Mucosa of stomach (tissue), 1 donor: ENCODE results near the gene ROM1.
"Not testable (repeated sequence)": the region's sequence is repeated elsewhere in the genome, so short reads cannot be mapped to it uniquely, and the experiment has no call there.

Experiments
- H3K27me3 ChIP-seq: one replicate; pipeline ENCODE4 v1.7.0; 2013; ENCODE audit warnings: mild to moderate bottlenecking, low read length; ENCODE audit not compliant: control insufficient read depth, insufficient read depth
- H3K36me3 ChIP-seq: one replicate; pipeline ENCODE4 v1.7.0; 2013; ENCODE audit warnings: low read length; ENCODE audit not compliant: control insufficient read depth, insufficient read depth
- H3K4me1 ChIP-seq: one replicate; pipeline ENCODE4 v1.7.0; 2013; ENCODE audit warnings: mild to moderate bottlenecking, low read length; ENCODE audit not compliant: control insufficient read depth, insufficient read depth
- H3K4me3 ChIP-seq: one replicate; pipeline ENCODE4 v1.7.0; 2013; ENCODE audit warnings: low read length
- H3K9ac ChIP-seq: one replicate; pipeline ENCODE4 v1.7.0; 2013; ENCODE audit warnings: mild to moderate bottlenecking, low read length, moderate library complexity
- H3K9me3 ChIP-seq: one replicate; pipeline ENCODE4 v1.7.0; 2013; ENCODE audit warnings: mild to moderate bottlenecking, low read length, moderate library complexity; ENCODE audit not compliant: control insufficient read depth
- donor health status: Pancreatic carcinoma.

The ROM1 gene

GRCh38 chr11:62574363-62575071 is 38.5 kb upstream of the ROM1 start:
- peaks cover 38% of the 10 kb centered on the region for H3K4me1 ChIP-seq
- H3K9ac ChIP-seq: peak overlapping the region; percentile 86
- no peaks in the 10 kb centered on the region for H3K27me3 ChIP-seq
- peak overlapping the region; percentile 97 for H3K4me3 ChIP-seq
- H3K36me3 ChIP-seq: peaks cover 4% of the 10 kb centered on the region
- no peaks in the 10 kb centered on the region for H3K9me3 ChIP-seq

GRCh38 chr11:62575156-62575555 is 37.9 kb upstream of the ROM1 start:
- Histone ChIP-seq H3K9ac (peak overlapping the region; percentile 86), H3K4me3 (peak overlapping the region; percentile 97), H3K27me3 (no peaks in the 10 kb centered on the region), H3K9me3 (no peaks in the 10 kb centered on the region), H3K4me1 (peaks cover 38% of the 10 kb centered on the region), H3K36me3 (peaks cover 4% of the 10 kb centered on the region)

GRCh38 chr11:62575837-62576236 is 37.2 kb upstream of the ROM1 start:
- Histone ChIP-seq H3K9me3 (no peaks in the 10 kb centered on the region), H3K9ac (peak overlapping the region; percentile 86), H3K27me3 (no peaks in the 10 kb centered on the region), H3K4me1 (peaks cover 38% of the 10 kb centered on the region), H3K4me3 (no peak overlapping the region), H3K36me3 (peaks cover 4% of the 10 kb centered on the region)

GRCh38 chr11:62577046-62577714 is 35.9 kb upstream of the ROM1 start:
- peaks cover 36% of the 10 kb centered on the region for H3K4me1 ChIP-seq
- peaks cover 4% of the 10 kb centered on the region for H3K36me3 ChIP-seq
- no peak overlapping the region for H3K4me3 ChIP-seq
- H3K9me3 ChIP-seq: no peaks in the 10 kb centered on the region
- H3K9ac ChIP-seq: peak overlapping the region; percentile 51
- no peaks in the 10 kb centered on the region for H3K27me3 ChIP-seq

- Histone ChIP-seq H3K9me3 (no peaks in the 10 kb centered on the region), H3K9ac (no peak overlapping the region), H3K4me1 (peaks cover 31% of the 10 kb centered on the region), H3K27me3 (no peaks in the 10 kb centered on the region), H3K4me3 (no peak overlapping the region), H3K36me3 (peaks cover 5% of the 10 kb centered on the region)
Measured at GRCh38 chr11:62578541-62578940, 34.5 kb upstream of the ROM1 start.

GRCh38 chr11:62579252-62579651 is 33.8 kb upstream of the ROM1 start:
- Histone ChIP-seq H3K4me3 (no peak overlapping the region), H3K36me3 (peaks cover 8% of the 10 kb centered on the region), H3K27me3 (no peaks in the 10 kb centered on the region), H3K4me1 (peaks cover 31% of the 10 kb centered on the region), H3K9me3 (no peaks in the 10 kb centered on the region), H3K9ac (no peak overlapping the region)

- H3K9ac ChIP-seq: no peak overlapping the region
- peaks cover 14% of the 10 kb centered on the region for H3K4me1 ChIP-seq
- H3K27me3 ChIP-seq: no peaks in the 10 kb centered on the region
- H3K4me3 ChIP-seq: no peak overlapping the region
- peaks cover 12% of the 10 kb centered on the region for H3K36me3 ChIP-seq
- H3K9me3 ChIP-seq: no peaks in the 10 kb centered on the region
Measured at GRCh38 chr11:62580959-62581715, 31.9 kb upstream of the ROM1 start.

GRCh38 chr11:62581735-62582134 is 31.3 kb upstream of the ROM1 start:
- H3K9ac ChIP-seq, H3K9me3 ChIP-seq: not testable (repeated sequence)
- H3K36me3 ChIP-seq: peaks cover 12% of the 10 kb centered on the region

GRCh38 chr11:62585356-62585755 is 27.7 kb upstream of the ROM1 start:
- H3K36me3 ChIP-seq: peaks cover 13% of the 10 kb centered on the region
- H3K9ac ChIP-seq, H3K27me3 ChIP-seq, H3K4me1 ChIP-seq, H3K4me3 ChIP-seq, H3K9me3 ChIP-seq: not testable (repeated sequence)

More at GRCh38 chr11:62581735-62582134, 31.3 kb upstream of the ROM1 start:
- H3K4me3 ChIP-seq, H3K4me1 ChIP-seq, H3K27me3 ChIP-seq: not testable (repeated sequence)

GRCh38 chr11:62588966-62589637 is 24.0 kb upstream of the ROM1 start:
- no peak overlapping the region for H3K4me3 ChIP-seq
- peaks cover 13% of the 10 kb centered on the region for H3K36me3 ChIP-seq
- H3K27me3 ChIP-seq: no peaks in the 10 kb centered on the region
- peaks cover 22% of the 10 kb centered on the region for H3K4me1 ChIP-seq
- H3K9ac ChIP-seq: no peak overlapping the region
- H3K9me3 ChIP-seq: no peaks in the 10 kb centered on the region

GRCh38 chr11:62591448-62592145 is 21.5 kb upstream of the ROM1 start, which contains the start of gene TUT1:
Gene TUT1 (minus strand): TSS chr11:62591523. CDS start chr11:62591485, 38 bp downstream.
- Histone ChIP-seq H3K36me3 (peaks cover 15% of the 10 kb centered on the region), H3K4me1 (peaks cover 22% of the 10 kb centered on the region)

More at GRCh38 chr11:62591448-62592145, 21.5 kb upstream of the ROM1 start, which contains the start of gene TUT1:
- Histone ChIP-seq H3K9me3 (no peaks in the 10 kb centered on the region), H3K9ac (peak within 1 kb of the TSS; percentile 87), H3K27me3 (no peaks in the 10 kb centered on the region), H3K4me3 (peak within 1 kb of the TSS; percentile 56)
